ENCODE data around the gene FURIN.
A peak's percentile ranks its signal among the peaks of the same experiment; 100 is the strongest.
"Not testable (repeated sequence)": the region's sequence is repeated elsewhere in the genome, so short reads cannot be mapped to it uniquely, and the experiment has no call there.

FURIN gene

DNA sequence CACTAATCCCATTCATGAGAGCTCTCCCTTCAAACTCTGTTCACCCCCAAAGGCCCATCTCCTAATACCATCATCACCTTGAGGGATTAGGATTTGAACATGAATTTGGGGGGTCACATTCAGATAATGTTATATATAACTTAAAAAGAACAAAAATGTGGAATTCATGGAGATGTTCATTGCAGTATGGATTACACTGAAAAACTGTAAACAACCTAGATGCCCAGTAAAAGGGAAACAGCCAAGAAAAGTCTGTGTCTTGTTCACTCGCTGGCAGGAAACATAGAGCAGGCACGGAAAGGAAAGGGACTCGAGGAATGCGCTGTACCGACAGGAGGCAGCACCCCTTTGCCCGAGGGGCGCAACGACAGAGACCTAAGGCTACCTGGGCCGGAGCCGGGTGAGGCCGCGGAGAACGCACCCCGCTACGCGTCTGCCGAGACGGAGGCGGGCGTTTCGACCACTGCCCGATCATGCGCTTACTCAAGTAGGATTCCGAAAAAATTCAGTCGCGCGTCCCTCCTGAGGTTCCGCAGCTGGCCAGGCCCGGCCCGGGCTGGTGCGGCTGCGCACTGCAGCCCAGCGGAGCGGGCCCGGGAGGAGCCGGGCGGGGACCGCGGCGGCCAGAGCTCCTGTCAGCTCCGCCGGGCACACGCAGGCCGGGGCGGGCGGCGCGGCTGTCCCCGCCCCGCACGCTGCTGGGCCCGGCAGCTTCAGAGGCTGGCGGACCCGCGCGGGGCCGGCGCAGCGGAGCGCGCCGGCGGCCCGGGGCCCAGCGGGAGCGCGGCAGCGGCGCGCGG is 33.9 kb downstream of the FURIN start:
- DNase-seq (ENCODE audit: insufficient read length, low spot score) (peak; percentile 87), FAIRE-seq (no peak)
- TF ChIP-seq POLR2A (IDR thresholded peaks at IDR 0.05; ENCODE audit: low read depth, low read length), result peak; percentile 11; the same call in 1 of the 2 replicates

DNA sequence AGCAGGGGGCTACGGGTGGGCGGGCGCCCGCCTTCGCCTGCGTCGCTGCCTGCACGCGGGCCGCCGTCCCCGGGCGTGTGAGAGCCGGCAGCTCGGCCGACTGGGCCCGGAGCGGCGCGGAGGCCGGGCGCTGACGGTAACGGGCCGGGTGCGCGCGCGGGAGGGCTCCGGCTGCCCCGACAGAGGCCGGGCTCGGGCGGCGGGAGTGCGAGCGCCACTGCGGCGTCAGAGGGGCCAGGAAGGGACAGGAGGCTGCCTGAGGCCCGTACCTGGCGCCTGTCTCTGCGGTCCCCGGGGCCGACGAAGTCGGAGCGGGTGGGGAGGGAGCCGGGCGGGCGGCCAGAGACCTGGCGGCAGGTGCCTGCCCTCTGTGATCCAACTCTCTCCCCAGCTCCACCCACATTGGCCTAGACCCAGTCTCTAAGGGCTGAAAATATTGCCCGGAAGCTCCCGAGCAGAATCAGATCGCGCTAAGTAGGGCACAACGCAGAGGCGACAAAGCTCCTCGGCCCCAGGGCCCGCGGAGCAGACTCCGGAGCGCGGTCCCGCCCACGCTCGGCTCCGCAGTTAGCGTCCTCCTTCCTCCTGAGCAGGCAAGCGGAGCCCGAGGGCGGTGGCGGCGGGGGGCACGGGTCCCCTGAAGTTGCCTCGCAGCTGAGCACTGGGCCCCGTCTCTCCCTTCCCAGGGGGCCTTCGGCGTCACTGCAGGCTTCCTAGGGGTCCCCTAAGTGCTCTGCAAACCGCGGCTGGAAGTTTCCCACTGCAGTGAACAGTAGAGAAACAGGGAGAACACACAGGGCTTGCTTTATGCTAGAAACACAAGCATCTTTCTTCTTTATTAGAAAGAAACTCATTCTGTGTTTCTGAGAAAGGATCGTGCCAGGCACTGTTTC is 34.7 kb downstream of the FURIN start, which contains the start of gene MAN2A2:
Gene MAN2A2, plus strand, starts transcription at position 463 of the 893 bp plus-strand sequence. CDS start 906 bp downstream, outside the sequence.
- TF ChIP-seq POLR2A (IDR thresholded peaks at IDR 0.05; ENCODE audit: low read depth, low read length), result 0 out of 2 replicates have a peak, but pooled peaks have one; percentile 7
- FAIRE-seq, result no peak

DNA sequence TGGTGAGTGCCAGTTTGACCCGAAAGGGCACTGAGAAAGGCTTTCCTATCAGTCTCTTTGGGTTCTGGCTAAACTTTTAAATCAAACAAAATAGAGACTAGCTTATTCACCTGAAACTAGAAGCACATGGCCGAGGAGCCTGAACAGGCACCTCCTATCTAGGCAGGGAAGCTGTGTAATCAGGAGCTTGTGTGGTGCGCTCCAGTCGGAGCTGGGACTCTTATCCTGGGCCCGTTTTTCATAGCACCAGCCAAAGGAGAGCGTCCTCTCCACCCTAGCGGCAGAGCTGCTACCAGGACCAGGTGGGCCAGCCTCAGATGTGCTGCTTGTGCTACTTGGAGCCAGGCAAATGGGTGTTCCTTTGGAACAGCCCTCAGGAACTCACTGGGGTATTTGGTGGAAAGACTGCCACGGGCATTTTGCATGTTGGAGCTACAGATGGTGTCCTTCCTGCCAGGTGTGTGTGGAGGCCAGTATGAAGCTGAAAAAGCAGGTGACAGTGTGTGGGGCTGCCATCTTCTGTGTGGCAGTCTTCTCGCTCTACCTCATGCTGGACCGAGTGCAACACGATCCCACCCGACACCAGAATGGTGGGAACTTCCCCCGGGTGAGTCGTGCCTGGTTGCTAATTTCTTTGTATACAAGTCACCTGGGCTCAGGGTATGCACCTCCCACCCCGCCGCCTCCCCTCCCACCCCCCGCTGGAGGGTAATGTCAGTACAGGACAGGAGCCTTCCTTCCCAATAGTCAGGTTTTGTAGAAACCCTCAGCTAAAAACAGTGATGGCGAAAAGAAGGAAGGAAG is 35.5 kb downstream of the FURIN start:
- DNase-seq (ENCODE audit: insufficient read length, low spot score) (no peak), FAIRE-seq (no peak)
- no peak for TF ChIP-seq POLR2A (IDR thresholded peaks at IDR 0.05; ENCODE audit: low read depth, low read length)

More for the DNA sequence above, 34.7 kb downstream of the FURIN start, which contains the start of gene MAN2A2:
- peak; percentile 62 for DNase-seq (ENCODE audit: insufficient read length, low spot score)

DNA sequence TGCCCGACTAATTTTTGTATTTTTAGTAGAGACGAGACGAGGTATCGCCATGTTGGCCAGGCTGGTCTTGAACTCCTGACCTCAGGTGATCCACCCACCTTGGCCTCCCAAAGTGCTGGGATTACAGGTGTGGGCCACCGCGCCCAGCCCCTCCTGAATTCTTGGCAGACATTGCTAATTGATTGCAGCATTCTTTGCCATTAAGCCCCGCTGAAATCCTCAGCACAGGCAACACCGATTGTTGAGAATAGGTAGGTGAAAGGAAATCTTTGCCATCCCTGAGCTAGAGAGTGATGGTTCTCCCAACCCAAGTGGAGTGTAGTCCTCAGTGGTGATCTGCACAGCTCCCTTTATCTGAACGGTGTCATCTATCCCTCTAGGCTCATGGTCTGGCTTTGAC is 36.4 kb downstream of the FURIN start:
- DNase-seq (ENCODE audit: insufficient read length, low spot score) (no peak), FAIRE-seq (no peak)
- TF ChIP-seq POLR2A (IDR thresholded peaks at IDR 0.05; ENCODE audit: low read depth, low read length), result no peak

DNA sequence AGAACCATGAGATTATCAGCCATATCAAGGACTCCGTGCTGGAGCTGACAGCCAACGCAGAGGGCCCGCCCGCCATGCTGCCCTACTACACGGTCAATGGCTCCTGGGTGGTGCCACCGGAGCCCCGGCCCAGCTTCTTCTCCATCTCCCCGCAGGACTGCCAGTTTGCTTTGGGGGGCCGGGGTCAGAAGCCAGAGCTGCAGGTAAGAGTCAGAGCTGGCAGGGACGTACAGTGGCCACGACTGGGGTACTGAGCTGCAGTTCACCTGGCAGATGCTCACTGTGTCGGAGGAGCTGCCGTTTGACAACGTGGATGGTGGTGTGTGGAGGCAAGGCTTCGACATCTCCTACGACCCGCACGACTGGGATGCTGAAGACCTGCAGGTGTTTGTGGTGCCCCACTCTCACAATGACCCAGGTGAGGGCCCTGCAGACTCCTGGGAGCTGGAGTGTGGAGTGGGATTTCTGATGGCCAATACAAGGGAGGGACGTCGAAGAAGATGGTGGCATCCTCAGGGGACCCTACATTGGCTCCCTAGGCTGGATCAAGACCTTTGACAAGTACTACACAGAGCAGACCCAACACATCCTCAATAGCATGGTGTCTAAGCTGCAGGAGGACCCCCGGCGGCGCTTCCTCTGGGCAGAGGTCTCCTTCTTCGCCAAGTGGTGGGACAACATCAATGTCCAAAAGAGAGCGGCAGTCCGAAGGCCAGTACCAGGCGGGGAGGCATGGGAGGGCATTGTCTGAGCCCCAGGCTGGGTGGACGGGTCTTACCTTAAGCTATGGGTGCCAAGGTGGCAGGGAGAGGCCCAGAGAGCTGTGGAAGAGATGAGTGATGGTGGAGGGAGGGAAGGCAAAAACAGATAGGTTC is 37.2 kb downstream of the FURIN start:
- no peak for DNase-seq (ENCODE audit: insufficient read length, low spot score)
- no peak for TF ChIP-seq POLR2A (IDR thresholded peaks at IDR 0.05; ENCODE audit: low read depth, low read length)
- FAIRE-seq, result no peak

DNA sequence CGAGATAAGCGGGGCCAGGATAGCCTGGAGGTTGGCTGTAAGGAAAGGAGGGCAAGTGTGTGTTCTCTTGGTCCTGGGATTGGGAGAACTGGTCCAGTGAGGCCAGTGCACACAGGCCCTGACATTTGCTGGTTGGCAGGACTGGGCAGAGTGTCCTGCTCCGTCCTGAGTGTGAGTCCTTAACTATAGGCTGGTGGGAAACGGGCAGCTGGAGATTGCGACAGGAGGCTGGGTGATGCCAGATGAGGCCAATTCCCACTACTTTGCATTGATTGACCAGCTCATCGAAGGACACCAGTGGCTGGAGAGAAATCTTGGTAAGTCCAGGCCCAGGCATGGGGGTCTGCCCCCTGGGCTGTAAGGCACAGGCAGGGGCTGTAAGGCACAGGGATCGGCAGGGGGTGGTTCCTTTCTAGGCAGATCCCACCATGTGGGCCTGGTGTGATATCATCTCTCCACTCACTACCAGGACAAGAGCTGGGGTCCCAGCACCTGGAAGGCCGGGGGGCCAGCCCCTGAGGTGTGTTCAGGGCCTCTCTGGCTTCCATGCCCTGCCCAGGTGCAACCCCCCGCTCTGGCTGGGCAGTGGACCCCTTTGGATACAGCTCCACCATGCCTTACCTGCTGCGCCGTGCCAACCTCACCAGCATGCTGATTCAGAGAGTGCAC is 37.9 kb downstream of the FURIN start:
- no peak for DNase-seq (ENCODE audit: insufficient read length, low spot score)
- no peak for FAIRE-seq
- no peak for TF ChIP-seq POLR2A (IDR thresholded peaks at IDR 0.05; ENCODE audit: low read depth, low read length)

DNA sequence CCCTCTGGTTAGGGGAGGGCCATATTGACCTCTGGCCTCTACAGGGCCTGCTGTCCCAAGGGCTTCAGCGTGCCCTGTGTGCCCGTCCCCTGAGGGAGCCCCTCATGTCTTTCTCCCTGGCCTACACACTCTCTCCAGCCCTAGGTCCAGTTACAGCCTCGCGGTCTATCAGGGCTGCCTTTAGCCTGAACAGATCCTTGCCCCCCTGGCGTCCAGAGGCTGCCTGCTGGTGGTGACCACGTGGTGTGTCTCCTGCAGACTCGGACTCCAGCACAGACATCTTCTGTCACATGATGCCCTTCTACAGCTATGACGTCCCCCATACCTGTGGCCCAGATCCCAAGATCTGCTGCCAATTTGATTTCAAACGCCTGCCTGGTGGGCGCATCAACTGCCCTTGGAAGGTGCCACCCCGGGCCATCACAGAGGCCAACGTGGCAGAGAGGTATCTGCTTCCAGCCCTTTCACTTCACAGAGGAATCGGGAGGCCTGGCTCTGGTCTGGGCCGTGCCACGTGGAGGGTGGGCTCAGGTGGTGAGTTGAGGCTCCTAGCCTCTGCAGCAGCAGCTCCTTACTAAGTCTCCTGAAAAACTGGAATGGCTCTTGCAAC is 38.8 kb downstream of the FURIN start:
- no peak for DNase-seq (ENCODE audit: insufficient read length, low spot score)
- FAIRE-seq, result no peak
- no peak for TF ChIP-seq POLR2A (IDR thresholded peaks at IDR 0.05; ENCODE audit: low read depth, low read length)

DNA sequence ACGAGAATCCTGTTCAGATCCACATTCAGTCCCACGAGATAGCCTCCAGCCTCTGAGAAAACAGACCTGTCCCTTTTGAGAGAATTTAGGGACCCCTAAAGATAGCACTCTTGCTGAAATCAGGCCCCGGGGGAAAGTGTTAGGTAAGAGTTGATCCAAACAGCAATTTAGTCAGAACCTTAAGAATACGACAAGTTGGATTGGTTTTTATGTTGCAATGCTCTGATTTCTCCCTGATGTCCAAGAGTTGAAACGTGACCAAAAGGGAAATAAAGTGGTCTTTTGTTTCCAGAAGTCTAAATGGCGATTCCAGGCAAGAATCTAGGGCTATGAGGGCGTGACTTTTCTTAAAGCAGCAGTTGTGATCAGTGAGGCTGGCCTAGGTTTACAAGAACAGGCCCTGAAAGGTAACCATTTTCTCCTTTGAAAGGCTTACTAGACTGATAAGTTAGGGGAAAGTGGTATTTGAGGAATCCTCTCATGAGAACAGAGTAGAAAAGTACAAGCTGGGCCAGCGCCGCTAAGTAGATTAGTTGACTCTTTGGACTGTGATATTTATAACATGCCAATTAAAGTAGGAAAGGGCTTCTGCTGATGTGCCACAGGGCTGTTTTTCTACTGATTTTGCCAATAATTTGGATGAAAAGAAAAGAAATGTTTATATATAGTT is 39.6 kb downstream of the FURIN start:
- no peak for DNase-seq (ENCODE audit: insufficient read length, low spot score)
- no peak for TF ChIP-seq POLR2A (IDR thresholded peaks at IDR 0.05; ENCODE audit: low read depth, low read length)
- no peak for FAIRE-seq

DNA sequence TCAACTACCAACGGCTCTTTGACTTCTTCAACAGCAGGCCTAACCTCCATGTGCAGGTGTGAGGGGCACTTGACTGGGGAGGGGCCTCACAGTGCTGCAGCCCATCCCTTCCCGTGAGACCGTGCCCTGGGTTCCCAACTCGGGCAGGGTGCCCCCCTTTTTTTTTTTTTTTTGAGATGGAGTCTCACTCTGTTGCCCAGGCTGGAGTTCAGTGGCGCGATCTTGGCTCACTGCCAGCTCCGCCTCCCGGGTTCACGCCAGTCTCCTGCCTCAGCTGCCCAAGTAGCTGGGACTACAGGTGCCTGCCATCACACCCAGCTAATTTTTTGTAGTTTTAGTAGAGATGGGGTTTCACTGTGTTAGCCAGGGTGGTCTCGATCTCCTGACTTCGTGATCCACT is 41.1 kb downstream of the FURIN start:
- FAIRE-seq; DNase-seq (ENCODE audit: insufficient read length, low spot score): not testable (repeated sequence)

DNA sequence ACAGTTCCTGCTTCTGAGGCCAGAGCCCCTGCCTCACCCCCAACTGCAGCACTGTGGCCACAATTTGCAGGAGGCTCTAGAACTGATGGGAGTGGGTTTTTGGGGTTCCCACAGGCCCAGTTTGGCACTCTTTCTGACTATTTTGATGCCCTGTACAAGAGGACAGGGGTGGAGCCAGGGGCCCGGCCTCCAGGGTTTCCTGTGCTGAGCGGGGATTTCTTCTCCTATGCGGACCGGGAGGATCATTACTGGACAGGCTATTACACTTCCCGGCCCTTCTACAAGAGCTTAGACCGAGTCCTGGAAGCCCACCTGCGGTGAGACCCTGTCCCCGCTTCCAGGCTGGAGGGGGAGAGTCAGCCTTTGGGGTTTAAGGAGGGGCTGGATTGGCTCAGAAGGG is 41.6 kb downstream of the FURIN start:
- FAIRE-seq (no peak), DNase-seq (ENCODE audit: insufficient read length, low spot score) (no peak)
- TF ChIP-seq POLR2A (IDR thresholded peaks at IDR 0.05; ENCODE audit: low read depth, low read length), result no peak
